ENCODE results near the gene MC1R. TPM values are rescaled to one million over a fixed set of nuclear protein-coding genes. Genes with fewer than 3 reads are reported as not detected.

MC1R gene
- total RNA-seq, result 1 to 10 TPM in 2 of 6 experiments, under 1 TPM in 4; 0.31 to 1.6 (median 0.77) TPM
- long read RNA-seq, result 0 reads

DNA sequence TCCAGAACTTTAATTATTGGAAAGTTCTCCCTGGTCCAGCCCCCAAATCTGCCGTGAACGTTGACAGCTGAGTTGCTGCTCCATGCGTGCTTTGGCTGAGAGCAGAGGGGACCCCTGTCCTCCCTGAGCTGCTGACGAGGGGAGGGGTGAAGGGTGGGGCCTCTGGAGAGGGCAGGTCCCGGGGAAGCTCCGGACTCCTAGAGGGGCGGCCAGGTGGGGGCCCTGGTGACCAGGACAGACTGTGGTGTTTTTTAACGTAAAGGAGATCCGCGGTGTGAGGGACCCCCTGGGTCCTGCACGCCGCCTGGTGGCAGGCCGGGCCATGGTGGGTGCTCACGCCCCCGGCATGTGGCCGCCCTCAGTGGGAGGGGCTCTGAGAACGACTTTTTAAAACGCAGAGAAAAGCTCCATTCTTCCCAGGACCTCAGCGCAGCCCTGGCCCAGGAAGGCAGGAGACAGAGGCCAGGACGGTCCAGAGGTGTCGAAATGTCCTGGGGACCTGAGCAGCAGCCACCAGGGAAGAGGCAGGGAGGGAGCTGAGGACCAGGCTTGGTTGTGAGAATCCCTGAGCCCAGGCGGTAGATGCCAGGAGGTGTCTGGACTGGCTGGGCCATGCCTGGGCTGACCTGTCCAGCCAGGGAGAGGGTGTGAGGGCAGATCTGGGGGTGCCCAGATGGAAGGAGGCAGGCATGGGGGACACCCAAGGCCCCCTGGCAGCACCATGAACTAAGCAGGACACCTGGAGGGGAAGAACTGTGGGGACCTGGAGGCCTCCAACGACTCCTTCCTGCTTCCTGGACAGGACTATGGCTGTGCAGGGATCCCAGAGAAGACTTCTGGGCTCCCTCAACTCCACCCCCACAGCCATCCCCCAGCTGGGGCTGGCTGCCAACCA lies at the start of gene MC1R:
Gene MC1R, plus strand, starts transcription at position 410 of the 895 bp plus-strand sequence. Its CDS starts 397 bp downstream, at position 807.
- DNase-seq (peak in 1 of 3 donors; percentile 43), ATAC-seq (no peak)
- Histone ChIP-seq H3K27ac (no peak within 1 kb of the TSS), H3K9me3 (no peaks in the 10 kb centered on the region), H3K36me3 (no peaks in the 10 kb centered on the region), H3K27me3 (peaks cover 0 to 12% of the 10 kb centered on the region in 2 donors), H3K4me3 (peak within 1 kb of the TSS in 1 of 3 donors; percentile 26), H3K4me1 (peaks cover 0 to 4% (median 0%) of the 10 kb centered on the region in 4 donors)
- WGBS (ENCODE audit: insufficient coverage, low coverage, low lambda C conversion rate, missing lambda C conversion rate), result 11% methylated on average over 11 of the region's 23 CpGs
- no peak for TF ChIP-seq POLR2A (IDR thresholded peaks at IDR 0.05)
- TF ChIP-seq, protein P1, sequence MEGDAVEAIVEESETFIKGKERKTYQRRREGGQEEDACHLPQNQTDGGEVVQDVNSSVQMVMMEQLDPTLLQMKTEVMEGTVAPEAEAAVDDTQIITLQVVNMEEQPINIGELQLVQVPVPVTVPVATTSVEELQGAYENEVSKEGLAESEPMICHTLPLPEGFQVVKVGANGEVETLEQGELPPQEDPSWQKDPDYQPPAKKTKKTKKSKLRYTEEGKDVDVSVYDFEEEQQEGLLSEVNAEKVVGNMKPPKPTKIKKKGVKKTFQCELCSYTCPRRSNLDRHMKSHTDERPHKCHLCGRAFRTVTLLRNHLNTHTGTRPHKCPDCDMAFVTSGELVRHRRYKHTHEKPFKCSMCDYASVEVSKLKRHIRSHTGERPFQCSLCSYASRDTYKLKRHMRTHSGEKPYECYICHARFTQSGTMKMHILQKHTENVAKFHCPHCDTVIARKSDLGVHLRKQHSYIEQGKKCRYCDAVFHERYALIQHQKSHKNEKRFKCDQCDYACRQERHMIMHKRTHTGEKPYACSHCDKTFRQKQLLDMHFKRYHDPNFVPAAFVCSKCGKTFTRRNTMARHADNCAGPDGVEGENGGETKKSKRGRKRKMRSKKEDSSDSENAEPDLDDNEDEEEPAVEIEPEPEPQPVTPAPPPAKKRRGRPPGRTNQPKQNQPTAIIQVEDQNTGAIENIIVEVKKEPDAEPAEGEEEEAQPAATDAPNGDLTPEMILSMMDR (IDR thresholded peaks at IDR 0.05), result peak in 2 of 4 donors; percentile 15
- intact Hi-C loops (cut with DNase I), result no loop called here

DNA sequence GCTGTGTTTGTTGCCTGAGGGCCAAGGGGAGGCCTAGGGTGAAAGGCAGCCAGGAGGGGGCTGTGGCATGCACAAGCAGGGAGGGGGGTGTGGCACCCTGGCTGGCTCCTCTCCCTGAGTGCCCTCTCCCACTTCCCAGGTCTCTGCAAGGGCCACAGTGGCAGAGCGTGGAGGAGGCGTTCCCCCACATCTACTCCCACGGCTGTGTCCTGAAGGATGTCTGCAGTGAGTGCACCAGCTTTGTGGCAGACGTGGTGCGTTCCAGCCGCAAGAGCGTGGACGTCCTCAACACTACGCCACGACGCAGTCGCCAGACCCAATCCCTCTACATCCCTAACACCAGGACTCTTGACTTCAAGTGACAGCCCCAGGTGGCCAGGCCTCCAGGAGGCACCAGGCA lies 48.8 kb upstream of the MC1R start:
- no peak for DNase-seq
- H3K4me1 ChIP-seq, result peaks cover 0 to 16% (median 5%) of the 10 kb centered on the region in 4 donors
- no peak for ATAC-seq
- H3K4me3 ChIP-seq, result no peak overlapping the region
- H3K9me3 ChIP-seq, result no peaks in the 10 kb centered on the region
- TF ChIP-seq POLR2A (IDR thresholded peaks at IDR 0.05), result no peak
- peaks cover 0 to 2% (median 0%) of the 10 kb centered on the region in 4 donors for H3K36me3 ChIP-seq
- H3K27ac ChIP-seq, result no peak overlapping the region
- no CpG with 5 or more reads among the region's 12 CpGs for WGBS (ENCODE audit: insufficient coverage, low coverage, low lambda C conversion rate, missing lambda C conversion rate)
- H3K27me3 ChIP-seq, result no peaks in the 10 kb centered on the region
- intact Hi-C loops (cut with DNase I), result loop anchor here (5.0 to 10.0 kb wide), 3 partner anchors 43 to 165 kb away; partner anchors contain the start of genes SPATA2L (in 1 of the 2) and SPIRE2 (in 1 of the 2)

DNA sequence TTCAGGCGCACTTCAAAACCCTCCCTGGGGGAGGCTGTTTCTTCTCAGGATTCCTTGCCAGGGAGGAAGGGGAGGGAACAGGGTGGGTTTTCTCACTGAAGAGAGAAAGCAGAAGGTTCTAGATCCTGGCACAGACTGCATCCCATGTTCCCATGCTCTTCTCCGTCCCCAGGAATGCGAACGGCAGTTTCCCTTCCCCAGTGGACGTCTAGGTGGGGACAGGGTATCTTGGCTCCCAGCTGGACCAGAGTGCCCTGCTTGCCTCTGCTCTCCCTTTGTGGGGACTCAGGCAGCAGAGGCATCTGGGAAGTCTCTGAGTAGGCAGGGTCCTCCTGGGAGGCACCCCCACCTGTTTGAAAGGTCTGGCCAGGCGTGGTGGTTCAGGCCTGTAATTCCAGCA lies 48.2 kb upstream of the MC1R start:
- no peaks in the 10 kb centered on the region for H3K27me3 ChIP-seq
- intact Hi-C loops (cut with DNase I), result loop anchor here in 1 of 2 donors (5.0 to 10.0 kb wide), 2 partner anchors 43 to 166 kb away; partner anchors contain the start of genes SPATA2L and SPIRE2
- peaks cover 0 to 6% (median 0%) of the 10 kb centered on the region in 4 donors for H3K36me3 ChIP-seq
- ATAC-seq, result no peak
- H3K4me1 ChIP-seq, result peaks cover 0 to 20% (median 7%) of the 10 kb centered on the region in 4 donors
- H3K9me3 ChIP-seq, result no peaks in the 10 kb centered on the region
- WGBS (ENCODE audit: insufficient coverage, low coverage, low lambda C conversion rate, missing lambda C conversion rate), result no CpG with 5 or more reads among the region's 6 CpGs
- no peak overlapping the region for H3K27ac ChIP-seq
- TF ChIP-seq, protein P1 (IDR thresholded peaks at IDR 0.05), result no peak
- no peak for TF ChIP-seq POLR2A (IDR thresholded peaks at IDR 0.05)
- no peak overlapping the region for H3K4me3 ChIP-seq
- DNase-seq, result no peak

DNA sequence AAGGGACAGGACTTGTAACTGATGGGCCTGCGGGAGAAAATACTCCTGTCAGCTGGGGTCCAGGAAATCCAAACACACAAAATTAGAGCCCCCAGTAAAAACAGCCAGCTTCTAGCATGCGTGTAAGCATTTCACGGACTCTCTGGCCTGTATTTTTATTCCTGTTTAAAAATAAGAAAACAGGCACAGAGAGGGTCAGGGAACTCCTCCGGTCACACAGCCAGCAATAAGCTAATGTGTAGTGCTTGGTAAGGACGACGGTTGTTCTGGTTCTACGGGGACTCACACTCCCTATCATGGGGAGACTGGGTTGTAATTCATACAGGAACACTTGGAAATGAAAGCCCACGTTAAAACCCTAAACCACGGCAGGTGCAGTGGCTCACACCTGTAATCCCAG lies 46.8 kb upstream of the MC1R start:
- 86% methylated on average over 7 of the region's 9 CpGs for WGBS (ENCODE audit: insufficient coverage, low coverage, low lambda C conversion rate, missing lambda C conversion rate)
- Histone ChIP-seq H3K36me3 (peaks cover 0 to 6% (median 0%) of the 10 kb centered on the region in 4 donors), H3K4me1 (peaks cover 0 to 20% (median 7%) of the 10 kb centered on the region in 4 donors), H3K27ac (no peak overlapping the region), H3K9me3 (no peaks in the 10 kb centered on the region), H3K4me3 (no peak overlapping the region), H3K27me3 (no peaks in the 10 kb centered on the region)
- ATAC-seq (no peak), DNase-seq (no peak)
- TF ChIP-seq POLR2A (IDR thresholded peaks at IDR 0.05), result no peak
- TF ChIP-seq, protein P1 (IDR thresholded peaks at IDR 0.05), result no peak
- intact Hi-C loops (cut with DNase I), result loop anchor here in 1 of 2 donors (5.0 to 10.0 kb wide), 2 partner anchors 45 to 167 kb away; partner anchors contain the start of genes SPATA2L and SPIRE2

Measured in right lobe of liver (tissue), 6 donors.